K562 (cell line): ENCODE results near the gene MOG. TPM values are rescaled to one million over a fixed set of nuclear protein-coding genes. Genes with fewer than 3 reads are reported as not detected.
A peak's percentile ranks its signal among the peaks of the same experiment; 100 is the strongest.

Experiments
- ARID1B ChIP-seq: fragments of 450-650 bp; IDR thresholded peaks from 2 replicates; pipeline ENCODE4 v1.6.1; 2016; ENCODE audit warnings: antibody characterized with exemption, mild to moderate bottlenecking, inconsistent platforms
- CREBBP ChIP-seq: IDR thresholded peaks from one replicate; pipeline ENCODE4 v1.6.1; 2012; ENCODE audit warnings: low read depth, mild to moderate bottlenecking, control low read depth, inconsistent platforms, low read length
- E2F4 ChIP-seq: sonication (generic); formaldehyde crosslinking; IDR thresholded peaks from 2 replicates; pipeline ENCODE4 v1.8.0; 2022; ENCODE audit warnings: mild to moderate bottlenecking, low read depth, missing genetic modification reagents
- E2F8 ChIP-seq: fragments of 450-650 bp; IDR thresholded peaks from 2 replicates; pipeline ENCODE4 v1.7.1; 2018; ENCODE audit warnings: mild to moderate bottlenecking, low read depth; ENCODE audit not compliant: partially characterized antibody
- GATA2 ChIP-seq: sonication (generic); formaldehyde crosslinking; IDR thresholded peaks from 2 replicates; pipeline ENCODE4 v1.4.0; 2020; ENCODE audit warnings: mild to moderate bottlenecking, missing genetic modification reagents
- GATAD2B ChIP-seq: fragments of 450-650 bp; IDR thresholded peaks from 2 replicates; pipeline ENCODE4 v1.6.1; 2017; ENCODE audit warnings: mild to moderate bottlenecking, borderline replicate concordance
- HDAC1 ChIP-seq, 2 experiments: fragments of 450-650 bp; IDR thresholded peaks; 2 replicates each; pipeline ENCODE4 v1.6.1; 2016 to 2017; ENCODE audit warnings: inconsistent platforms in 1 of 2, mild to moderate bottlenecking in 1 of 2, moderate library complexity in 1 of 2
- IRF1 ChIP-seq: sonication (generic); formaldehyde crosslinking; IDR thresholded peaks from 2 replicates; pipeline ENCODE4 v1.8.0; 2022; ENCODE audit warnings: missing genetic modification reagents, mild to moderate bottlenecking, borderline replicate concordance
- NCOA4 ChIP-seq: fragments of 450-650 bp; IDR thresholded peaks from 2 replicates; pipeline ENCODE4 v1.6.1; 2018; ENCODE audit warnings: mild to moderate bottlenecking; ENCODE audit not compliant: partially characterized antibody
- PHB2 ChIP-seq: fragments of 450-650 bp; IDR thresholded peaks from 2 replicates; pipeline ENCODE4 v1.6.1; 2017; ENCODE audit warnings: low read depth
- RAD21 ChIP-seq, 2 experiments: fragments of 250-450 bp in 1 of 2; fragments of 450-650 bp in 1 of 2; sonication (Bioruptor Pico) in 1 of 2; formaldehyde crosslinking in 1 of 2; IDR thresholded peaks in 1 of 2; conservative IDR thresholded peaks in 1 of 2; 2 replicates each; pipeline versions ENCODE4 v1.4.0 to v1.8.0; 2020 to 2022; ENCODE audit warnings: mild to moderate bottlenecking in 2 of 2, moderate library complexity in 1 of 2
- RBM17 ChIP-seq: fragments of 200-400 bp; formaldehyde crosslinking; IDR thresholded peaks from 2 replicates; pipeline ENCODE4 v1.6.1; 2017; ENCODE audit warnings: low read depth, mild to moderate bottlenecking, low read length, borderline replicate concordance
- SMC3 ChIP-seq: conservative IDR thresholded peaks from 2 replicates; pipeline ENCODE4 v1.6.1; 2011; ENCODE audit warnings: low read depth, low read length, improper control_type of control experiment; ENCODE audit not compliant: insufficient read depth
- SUPT5H ChIP-seq: fragments of 450-650 bp; IDR thresholded peaks from 2 replicates; pipeline ENCODE4 v1.6.1; 2016
- ZBTB2 ChIP-seq: fragments of 450-650 bp; IDR thresholded peaks from 2 replicates; pipeline ENCODE4 v1.6.1; 2016; ENCODE audit warnings: antibody characterized with exemption
- ZKSCAN3 ChIP-seq: fragments of 250-450 bp; sonication (Bioruptor Pico); IDR thresholded peaks from 2 replicates; pipeline ENCODE4 v1.4.0; 2020
- ZNF134 ChIP-seq: fragments of 250-450 bp; sonication (Bioruptor Pico); conservative IDR thresholded peaks from 2 replicates; pipeline ENCODE4 v1.4.0; 2020
- ZNF175 ChIP-seq: fragments of 200-800 bp; sonication (Bioruptor generic); IDR thresholded peaks from 2 replicates; pipeline ENCODE4 v1.6.1; 2016; ENCODE audit warnings: low read depth, mild to moderate bottlenecking, missing genetic modification characterization, missing compliant biosample characterization
- ZNF212 ChIP-seq: fragments of 450-650 bp; formaldehyde crosslinking; IDR thresholded peaks from 2 replicates; pipeline ENCODE4 v1.4.0; 2020; ENCODE audit warnings: mild to moderate bottlenecking
- ZNF511 ChIP-seq: sonication (generic); formaldehyde crosslinking; IDR thresholded peaks from 2 replicates; pipeline ENCODE4 v1.8.0; 2022; ENCODE audit warnings: mild to moderate bottlenecking, missing genetic modification reagents
- ZNF586 ChIP-seq: fragments of 450-650 bp; formaldehyde crosslinking; conservative IDR thresholded peaks from 2 replicates; pipeline ENCODE4 v1.4.0; 2020; ENCODE audit warnings: mild to moderate bottlenecking, moderate library complexity
- polyA plus RNA-seq, 8 experiments: library from polyadenylated mRNA; depleted of rRNA in 4 of 8; stranded (reverse) in 5 of 8; unstranded in 3 of 8; fragments of >200 nt; fragmentation: Nextera tagmentation in 2 of 8; fragmentation: Illumina TruSeq in 1 of 8; extraction: Ambion mirVana in 2 of 8; extraction: Trizol in 1 of 8; gene quantifications; 2 replicates each; pipeline versions ENCODE4 v1.2.1 to v1.2.3, GENCODE V29; 2011 to 2014; ENCODE audit warnings: inconsistent platforms in 1 of 8, missing spikeins in 1 of 8
- total RNA-seq, 7 experiments: library from RNA; depleted of rRNA in 6 of 7; stranded (reverse); fragments of >200 nt in 6 of 7; fragmentation: Illumina TruSeq in 2 of 7; extraction: Trizol in 2 of 7; gene quantifications; 2 replicates each; pipeline versions ENCODE4 v1.2.1 to v1.2.3, GENCODE V29; 2011 to 2021; ENCODE audit warnings: low replicate concordance in 1 of 7
- TF ChIP-seq, protein P1 (sequence below): IDR thresholded peaks from 2 replicates; pipeline ENCODE4 v1.6.1; 2011; ENCODE audit not compliant: insufficient read length; ENCODE audit errors: extremely low read depth

The MOG gene
- total and polyA plus RNA-seq, 9 of the 15 experiments (the other 6 are each of a cell fraction or from before 2014, with no cell fraction given), result not detected

DNA sequence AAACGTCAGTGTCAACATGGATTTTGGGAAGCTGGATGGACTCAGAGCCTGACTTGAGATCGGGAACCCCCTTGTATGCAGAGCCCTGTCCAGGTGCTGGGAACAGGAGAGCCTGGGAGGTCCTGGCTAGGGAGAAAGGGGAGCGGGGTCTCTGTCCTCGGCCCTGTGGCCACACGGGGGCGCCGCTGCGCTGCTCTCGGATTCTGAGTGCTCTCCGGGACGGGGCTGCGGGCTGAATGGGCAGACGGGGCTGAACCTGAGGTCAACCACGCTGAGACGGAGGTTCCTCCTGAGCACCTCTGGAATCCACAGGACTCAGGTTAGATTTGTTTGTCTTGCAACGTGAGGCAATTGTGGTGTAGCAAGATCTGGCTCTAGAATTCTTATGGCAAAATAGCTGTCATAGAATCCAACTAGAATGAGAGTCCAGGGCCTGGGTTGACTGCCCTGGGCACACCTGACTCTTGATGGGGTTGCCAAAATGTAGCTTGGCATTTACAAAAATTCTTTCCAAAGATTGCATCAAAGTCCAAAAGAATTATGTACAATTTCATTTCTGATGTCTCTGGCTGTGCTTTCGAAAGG lies 45.7 kb downstream of the MOG start (continued):
- TF ChIP-seq ZNF134 (CRISPR knock-in tag) (no peak), PHB2 (no peak), SMC3 (peak; percentile 76), RBM17 (no peak), ZNF511 (CRISPR knock-in tag) (no peak), CREBBP (no peak), ZBTB2 (no peak), GATA2 (CRISPR knock-in tag) (no peak), ZNF212 (CRISPR knock-in tag) (no peak), ARID1B (no peak), IRF1 (no peak), ZNF586 (CRISPR knock-in tag) (no peak), ZNF175 (CRISPR knock-in tag) (no peak), ZKSCAN3 (CRISPR knock-in tag) (no peak), HDAC1 (IDR thresholded peaks at IDR 0.05) (no peak), E2F8 (no peak), NCOA4 (no peak), SUPT5H (no peak), RAD21 (CRISPR knock-in tag; conservative IDR thresholded peaks at IDR 0.05 in 1 of 2, IDR thresholded peaks at IDR 0.05 in 1 of 2) (peak; percentile 6 to 70; a peak in 2 of 4 replicates), GATAD2B (no peak), E2F4 (CRISPR knock-in tag) (no peak)
- TF ChIP-seq, protein P1, sequence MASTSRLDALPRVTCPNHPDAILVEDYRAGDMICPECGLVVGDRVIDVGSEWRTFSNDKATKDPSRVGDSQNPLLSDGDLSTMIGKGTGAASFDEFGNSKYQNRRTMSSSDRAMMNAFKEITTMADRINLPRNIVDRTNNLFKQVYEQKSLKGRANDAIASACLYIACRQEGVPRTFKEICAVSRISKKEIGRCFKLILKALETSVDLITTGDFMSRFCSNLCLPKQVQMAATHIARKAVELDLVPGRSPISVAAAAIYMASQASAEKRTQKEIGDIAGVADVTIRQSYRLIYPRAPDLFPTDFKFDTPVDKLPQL, result no peak
